HL-60 (cell line): Measurements from ENCODE around the gene CIRBP.

Source experiments
- DNase-seq, 2 experiments: peaks; one replicate each; pipeline ENCODE4 v3.0.0-alpha.2; 2010 to 2020; ENCODE audit warnings: low read depth in 1 of 2, low spot score in 1 of 2
- H3K27ac ChIP-seq: fragments of 250-450 bp; sonication (Bioruptor Pico); replicated peaks from 2 replicates; pipeline ENCODE4 v1.5.1; 2020; ENCODE audit warnings: mild to moderate bottlenecking, moderate library complexity
- H3K27me3 ChIP-seq: fragments of 250-450 bp; sonication (Bioruptor Pico); 2 replicates; pipeline ENCODE4 v1.5.1; 2021; ENCODE audit warnings: mild to moderate bottlenecking, moderate library complexity; ENCODE audit not compliant: insufficient read depth, poor library complexity, severe bottlenecking
- H3K4me3 ChIP-seq: replicated peaks from 2 replicates; pipeline ENCODE4 v1.5.1; 2011; ENCODE audit warnings: mild to moderate bottlenecking, control low read depth, low read length; ENCODE audit not compliant: insufficient read depth
- GABPA ChIP-seq: IDR thresholded peaks from 2 replicates; pipeline ENCODE4 v1.6.1; 2012; ENCODE audit warnings: low read depth
- POLR2AphosphoS5 ChIP-seq: IDR thresholded peaks from 2 replicates; pipeline ENCODE4 v1.6.1; 2012; ENCODE audit warnings: low read depth
- SPI1 ChIP-seq: IDR thresholded peaks from 2 replicates; pipeline ENCODE4 v1.6.1; 2012; ENCODE audit warnings: low read depth, mild to moderate bottlenecking, borderline replicate concordance
- TF ChIP-seq, protein P1 (sequence below): IDR thresholded peaks from 2 replicates; pipeline ENCODE4 v1.6.1; 2012; ENCODE audit warnings: low read depth; ENCODE audit not compliant: insufficient replicate concordance
- TF ChIP-seq, protein P2 (sequence below): IDR thresholded peaks from one replicate; pipeline ENCODE4 v1.5.1; 2011; ENCODE audit warnings: low read length, control low read depth, inconsistent platforms; ENCODE audit not compliant: insufficient read depth

CIRBP gene

DNA sequence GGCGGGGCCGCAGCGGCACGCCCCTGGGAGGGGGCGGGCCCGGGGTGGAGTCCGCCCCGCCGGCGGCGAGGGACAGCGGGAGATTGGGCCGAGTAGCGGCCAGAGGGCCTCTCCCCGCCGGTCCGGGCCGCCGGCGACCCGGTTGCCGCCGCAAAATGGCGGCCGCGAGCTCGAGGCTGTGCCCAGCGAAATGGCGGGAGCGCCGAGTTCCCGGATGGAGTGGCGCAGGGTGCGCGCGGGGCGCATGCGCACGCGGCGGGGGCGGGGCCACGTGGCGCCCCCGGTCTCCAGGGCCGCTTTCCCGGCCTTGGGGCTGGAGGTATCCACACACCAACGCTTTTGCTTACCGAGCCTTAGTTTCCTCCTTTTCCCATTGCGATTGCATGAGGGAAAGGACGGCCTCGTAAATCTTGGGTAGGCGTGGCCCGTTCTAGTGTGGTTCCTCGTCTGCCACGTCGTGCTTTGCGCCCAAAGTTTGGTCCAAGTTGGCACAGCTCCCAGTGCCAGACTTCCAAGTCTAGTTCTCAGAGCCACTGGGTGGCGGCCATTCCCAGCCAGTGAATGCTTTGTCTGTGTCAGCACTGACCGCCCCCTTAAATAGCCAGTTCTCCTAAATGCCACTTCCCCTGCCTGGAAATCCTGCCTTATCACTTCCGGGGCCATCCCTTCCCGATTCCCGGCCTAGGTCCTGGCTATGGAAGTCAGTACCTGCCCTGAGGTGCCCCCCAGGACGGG is 513 bp downstream of the CIRBP start:
- TF ChIP-seq SPI1, result peak; percentile 54; the same call in 1 of the 2 replicates
- TF ChIP-seq, protein P1, sequence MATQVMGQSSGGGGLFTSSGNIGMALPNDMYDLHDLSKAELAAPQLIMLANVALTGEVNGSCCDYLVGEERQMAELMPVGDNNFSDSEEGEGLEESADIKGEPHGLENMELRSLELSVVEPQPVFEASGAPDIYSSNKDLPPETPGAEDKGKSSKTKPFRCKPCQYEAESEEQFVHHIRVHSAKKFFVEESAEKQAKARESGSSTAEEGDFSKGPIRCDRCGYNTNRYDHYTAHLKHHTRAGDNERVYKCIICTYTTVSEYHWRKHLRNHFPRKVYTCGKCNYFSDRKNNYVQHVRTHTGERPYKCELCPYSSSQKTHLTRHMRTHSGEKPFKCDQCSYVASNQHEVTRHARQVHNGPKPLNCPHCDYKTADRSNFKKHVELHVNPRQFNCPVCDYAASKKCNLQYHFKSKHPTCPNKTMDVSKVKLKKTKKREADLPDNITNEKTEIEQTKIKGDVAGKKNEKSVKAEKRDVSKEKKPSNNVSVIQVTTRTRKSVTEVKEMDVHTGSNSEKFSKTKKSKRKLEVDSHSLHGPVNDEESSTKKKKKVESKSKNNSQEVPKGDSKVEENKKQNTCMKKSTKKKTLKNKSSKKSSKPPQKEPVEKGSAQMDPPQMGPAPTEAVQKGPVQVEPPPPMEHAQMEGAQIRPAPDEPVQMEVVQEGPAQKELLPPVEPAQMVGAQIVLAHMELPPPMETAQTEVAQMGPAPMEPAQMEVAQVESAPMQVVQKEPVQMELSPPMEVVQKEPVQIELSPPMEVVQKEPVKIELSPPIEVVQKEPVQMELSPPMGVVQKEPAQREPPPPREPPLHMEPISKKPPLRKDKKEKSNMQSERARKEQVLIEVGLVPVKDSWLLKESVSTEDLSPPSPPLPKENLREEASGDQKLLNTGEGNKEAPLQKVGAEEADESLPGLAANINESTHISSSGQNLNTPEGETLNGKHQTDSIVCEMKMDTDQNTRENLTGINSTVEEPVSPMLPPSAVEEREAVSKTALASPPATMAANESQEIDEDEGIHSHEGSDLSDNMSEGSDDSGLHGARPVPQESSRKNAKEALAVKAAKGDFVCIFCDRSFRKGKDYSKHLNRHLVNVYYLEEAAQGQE, result no peak
- TF ChIP-seq, protein P2, sequence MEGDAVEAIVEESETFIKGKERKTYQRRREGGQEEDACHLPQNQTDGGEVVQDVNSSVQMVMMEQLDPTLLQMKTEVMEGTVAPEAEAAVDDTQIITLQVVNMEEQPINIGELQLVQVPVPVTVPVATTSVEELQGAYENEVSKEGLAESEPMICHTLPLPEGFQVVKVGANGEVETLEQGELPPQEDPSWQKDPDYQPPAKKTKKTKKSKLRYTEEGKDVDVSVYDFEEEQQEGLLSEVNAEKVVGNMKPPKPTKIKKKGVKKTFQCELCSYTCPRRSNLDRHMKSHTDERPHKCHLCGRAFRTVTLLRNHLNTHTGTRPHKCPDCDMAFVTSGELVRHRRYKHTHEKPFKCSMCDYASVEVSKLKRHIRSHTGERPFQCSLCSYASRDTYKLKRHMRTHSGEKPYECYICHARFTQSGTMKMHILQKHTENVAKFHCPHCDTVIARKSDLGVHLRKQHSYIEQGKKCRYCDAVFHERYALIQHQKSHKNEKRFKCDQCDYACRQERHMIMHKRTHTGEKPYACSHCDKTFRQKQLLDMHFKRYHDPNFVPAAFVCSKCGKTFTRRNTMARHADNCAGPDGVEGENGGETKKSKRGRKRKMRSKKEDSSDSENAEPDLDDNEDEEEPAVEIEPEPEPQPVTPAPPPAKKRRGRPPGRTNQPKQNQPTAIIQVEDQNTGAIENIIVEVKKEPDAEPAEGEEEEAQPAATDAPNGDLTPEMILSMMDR, result no peak
- 0 out of 2 replicates have a peak, but pooled peaks have one; percentile 24 for TF ChIP-seq GABPA
- TF ChIP-seq POLR2AphosphoS5, result peak; percentile 88
- H3K27ac ChIP-seq, result peak overlapping the region; percentile 100
- peak in 1 of 2 experiments; percentile 81 for DNase-seq
- H3K27me3 ChIP-seq, result no peaks in the 10 kb centered on the region
- peak overlapping the region; percentile 49 for H3K4me3 ChIP-seq

DNA sequence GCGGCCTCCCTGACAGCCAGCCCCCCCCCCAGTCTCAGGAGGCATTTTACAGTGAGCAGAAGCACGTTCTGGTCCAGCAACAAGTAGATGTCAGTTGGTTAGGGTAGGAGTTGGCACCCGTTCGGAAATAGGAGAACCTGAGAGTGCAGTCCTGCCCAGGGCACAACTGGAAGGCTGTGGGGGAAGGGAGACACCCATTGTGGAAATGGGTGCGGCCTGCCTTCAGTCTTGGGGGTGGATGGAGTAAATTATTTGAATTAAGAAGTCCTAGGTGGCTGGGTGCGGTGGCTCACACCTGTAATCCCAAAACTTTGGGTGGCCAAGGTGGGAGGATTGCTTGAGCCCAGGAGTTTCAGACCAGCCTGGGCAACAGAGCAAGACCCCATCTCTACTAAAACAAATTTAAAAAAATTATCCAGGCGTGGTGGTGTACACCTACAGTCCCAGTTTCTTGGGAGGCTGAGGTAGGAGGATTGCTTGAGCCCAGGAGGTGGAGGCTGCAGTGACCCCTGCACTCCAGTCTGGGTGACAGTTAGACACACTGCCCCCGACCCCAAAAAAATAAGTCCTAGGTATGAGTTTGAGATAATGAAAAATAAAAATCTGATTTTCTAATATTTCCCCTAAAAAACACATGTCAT is 1.2 kb downstream of the CIRBP start:
- H3K27me3 ChIP-seq, result no peaks in the 10 kb centered on the region
- peak overlapping the region; percentile 49 for H3K4me3 ChIP-seq
- DNase-seq, result peak; percentile 37 to 74
- TF ChIP-seq, protein P1, result peak; percentile 12
- TF ChIP-seq, protein P2, result no peak
- peak; percentile 74; the same call in 1 of the 2 replicates for TF ChIP-seq POLR2AphosphoS5
- no peak for TF ChIP-seq SPI1
- no peak for TF ChIP-seq GABPA
- H3K27ac ChIP-seq, result peak overlapping the region; percentile 100

DNA sequence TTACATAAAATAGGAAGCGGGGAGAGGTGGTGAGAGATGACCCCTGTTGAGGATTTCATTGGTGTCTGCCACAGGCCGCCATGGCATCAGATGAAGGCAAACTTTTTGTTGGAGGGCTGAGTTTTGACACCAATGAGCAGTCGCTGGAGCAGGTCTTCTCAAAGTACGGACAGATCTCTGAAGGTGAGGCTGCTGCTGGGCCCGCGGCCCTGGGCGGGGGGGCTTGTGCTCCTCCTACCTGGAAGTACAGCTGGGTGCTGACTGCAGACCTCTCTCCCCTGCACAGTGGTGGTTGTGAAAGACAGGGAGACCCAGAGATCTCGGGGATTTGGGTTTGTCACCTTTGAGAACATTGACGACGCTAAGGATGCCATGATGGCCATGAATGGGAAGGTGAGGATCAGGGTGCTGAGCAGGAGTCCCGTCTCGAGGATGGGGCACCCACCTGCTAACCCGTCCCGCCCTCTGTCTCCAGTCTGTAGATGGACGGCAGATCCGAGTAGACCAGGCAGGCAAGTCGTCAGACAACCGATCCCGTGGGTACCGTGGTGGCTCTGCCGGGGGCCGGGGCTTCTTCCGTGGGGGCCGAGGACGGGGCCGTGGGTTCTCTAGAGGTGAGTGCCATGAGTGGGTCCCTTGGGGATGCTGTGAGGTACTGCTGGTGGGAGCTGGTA is 1.9 kb downstream of the CIRBP start:
- peak; percentile 34 to 49 for DNase-seq
- Histone ChIP-seq H3K27ac (peak overlapping the region; percentile 100), H3K4me3 (peak overlapping the region; percentile 49), H3K27me3 (no peaks in the 10 kb centered on the region)
- no peak; the same call in none of the 2 replicates for TF ChIP-seq POLR2AphosphoS5
- no peak for TF ChIP-seq GABPA
- TF ChIP-seq, protein P1, result no peak
- TF ChIP-seq SPI1, result no peak
- TF ChIP-seq, protein P2, result no peak
